Gastroesophageal sphincter (tissue), 3 donors: ENCODE data around the gene CERS3.

ENCODE experiments used
- EP300 ChIP-seq: sonication (generic); formaldehyde crosslinking; IDR thresholded peaks from one replicate; pipeline ENCODE4 v1.6.1; 2017; ENCODE audit warnings: antibody characterized with exemption, mild to moderate bottlenecking
- POLR2A ChIP-seq, 2 donors: fragments of 450-650 bp; IDR thresholded peaks; one replicate each; pipeline ENCODE4 v1.6.1; 2017; ENCODE audit warnings: antibody characterized with exemption in 2 of 2, mild to moderate bottlenecking in 2 of 2, moderate library complexity in 1 of 2
- POLR2AphosphoS5 ChIP-seq: sonication (generic); formaldehyde crosslinking; IDR thresholded peaks from one replicate; pipeline ENCODE4 v1.6.1; 2017; ENCODE audit warnings: antibody characterized with exemption
- TF ChIP-seq, protein P1 (sequence below), 4 experiments: fragments of 200-600 bp in 2 of 4; fragments of 450-650 bp in 2 of 4; sonication (generic) in 1 of 4; IDR thresholded peaks; one replicate each; pipeline ENCODE4 v1.5.1; 2017 to 2019; ENCODE audit warnings: antibody characterized with exemption in 4 of 4, mild to moderate bottlenecking in 2 of 4, moderate library complexity in 2 of 4

DNA sequence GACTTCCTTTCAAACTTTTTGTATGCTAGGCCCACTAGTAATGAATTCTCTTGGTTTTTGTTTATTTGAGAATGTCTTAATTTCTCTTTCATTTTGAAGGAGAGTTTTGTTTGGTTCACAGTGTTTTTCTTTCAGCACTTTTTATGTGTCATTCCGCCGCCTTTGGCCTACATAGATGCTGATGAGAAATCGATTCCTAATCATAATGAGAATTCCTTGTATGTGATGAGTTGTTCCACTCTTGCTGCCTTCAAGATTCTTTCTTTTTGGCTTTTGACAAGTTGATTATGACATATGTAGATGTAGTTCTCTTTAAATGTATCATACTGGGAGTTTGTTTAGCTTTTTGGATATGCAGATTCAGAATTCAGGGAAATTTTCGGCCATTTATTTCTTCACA is 35.5 kb downstream of the CERS3 start:
- TF ChIP-seq POLR2A (IDR thresholded peaks at IDR 0.05) (no peak), POLR2AphosphoS5 (no peak), EP300 (no peak)
- TF ChIP-seq, protein P1, sequence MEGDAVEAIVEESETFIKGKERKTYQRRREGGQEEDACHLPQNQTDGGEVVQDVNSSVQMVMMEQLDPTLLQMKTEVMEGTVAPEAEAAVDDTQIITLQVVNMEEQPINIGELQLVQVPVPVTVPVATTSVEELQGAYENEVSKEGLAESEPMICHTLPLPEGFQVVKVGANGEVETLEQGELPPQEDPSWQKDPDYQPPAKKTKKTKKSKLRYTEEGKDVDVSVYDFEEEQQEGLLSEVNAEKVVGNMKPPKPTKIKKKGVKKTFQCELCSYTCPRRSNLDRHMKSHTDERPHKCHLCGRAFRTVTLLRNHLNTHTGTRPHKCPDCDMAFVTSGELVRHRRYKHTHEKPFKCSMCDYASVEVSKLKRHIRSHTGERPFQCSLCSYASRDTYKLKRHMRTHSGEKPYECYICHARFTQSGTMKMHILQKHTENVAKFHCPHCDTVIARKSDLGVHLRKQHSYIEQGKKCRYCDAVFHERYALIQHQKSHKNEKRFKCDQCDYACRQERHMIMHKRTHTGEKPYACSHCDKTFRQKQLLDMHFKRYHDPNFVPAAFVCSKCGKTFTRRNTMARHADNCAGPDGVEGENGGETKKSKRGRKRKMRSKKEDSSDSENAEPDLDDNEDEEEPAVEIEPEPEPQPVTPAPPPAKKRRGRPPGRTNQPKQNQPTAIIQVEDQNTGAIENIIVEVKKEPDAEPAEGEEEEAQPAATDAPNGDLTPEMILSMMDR (IDR thresholded peaks at IDR 0.05), result no peak
